ENCODE measurements around the gene FBXO39. TPM values are rescaled to one million over a fixed set of nuclear protein-coding genes. Genes with fewer than 3 reads are reported as not detected.
"Not testable (repeated sequence)": the region's sequence is repeated elsewhere in the genome, so short reads cannot be mapped to it uniquely, and the experiment has no call there.

The FBXO39 gene
- total RNA-seq, 6 experiments from 2014 or later: not detected

DNA sequence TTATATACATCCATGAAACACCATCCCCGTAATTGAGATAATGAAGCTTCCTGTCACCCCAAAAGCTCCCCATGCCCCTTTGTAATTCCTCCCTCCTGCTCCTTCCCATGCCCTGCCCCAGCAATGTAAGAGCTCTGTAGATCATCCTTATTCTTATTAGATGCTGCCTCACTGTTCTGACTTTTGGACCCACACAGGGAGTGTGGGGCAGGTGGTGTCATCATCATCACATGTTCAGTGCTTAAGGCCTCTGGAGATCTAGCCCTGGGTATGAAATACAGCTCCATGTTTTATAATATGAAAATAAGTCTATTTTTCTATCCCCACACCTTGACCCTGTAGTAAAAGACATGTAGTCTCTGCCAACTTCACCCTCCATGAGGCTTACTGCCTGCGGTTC lies 18.3 kb upstream of the FBXO39 start:
- H3K27ac Mint-ChIP-seq: no peak overlapping the region
- TF ChIP-seq, protein P1, sequence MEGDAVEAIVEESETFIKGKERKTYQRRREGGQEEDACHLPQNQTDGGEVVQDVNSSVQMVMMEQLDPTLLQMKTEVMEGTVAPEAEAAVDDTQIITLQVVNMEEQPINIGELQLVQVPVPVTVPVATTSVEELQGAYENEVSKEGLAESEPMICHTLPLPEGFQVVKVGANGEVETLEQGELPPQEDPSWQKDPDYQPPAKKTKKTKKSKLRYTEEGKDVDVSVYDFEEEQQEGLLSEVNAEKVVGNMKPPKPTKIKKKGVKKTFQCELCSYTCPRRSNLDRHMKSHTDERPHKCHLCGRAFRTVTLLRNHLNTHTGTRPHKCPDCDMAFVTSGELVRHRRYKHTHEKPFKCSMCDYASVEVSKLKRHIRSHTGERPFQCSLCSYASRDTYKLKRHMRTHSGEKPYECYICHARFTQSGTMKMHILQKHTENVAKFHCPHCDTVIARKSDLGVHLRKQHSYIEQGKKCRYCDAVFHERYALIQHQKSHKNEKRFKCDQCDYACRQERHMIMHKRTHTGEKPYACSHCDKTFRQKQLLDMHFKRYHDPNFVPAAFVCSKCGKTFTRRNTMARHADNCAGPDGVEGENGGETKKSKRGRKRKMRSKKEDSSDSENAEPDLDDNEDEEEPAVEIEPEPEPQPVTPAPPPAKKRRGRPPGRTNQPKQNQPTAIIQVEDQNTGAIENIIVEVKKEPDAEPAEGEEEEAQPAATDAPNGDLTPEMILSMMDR (IDR thresholded peaks at IDR 0.05): no peak
- H3K36me3 Mint-ChIP-seq (ENCODE audit: low read depth): no peaks in the 10 kb centered on the region
- H3K9me3 Mint-ChIP-seq: no peaks in the 10 kb centered on the region
- peaks cover 38% of the 10 kb centered on the region for H3K4me1 Mint-ChIP-seq (ENCODE audit: low read depth)
- DNase-seq: no peak
- no peak overlapping the region for H3K4me3 Mint-ChIP-seq
- peaks cover 2% of the 10 kb centered on the region; the same call in 1 of the 2 replicates for H3K27me3 Mint-ChIP-seq (ENCODE audit: insufficient read depth)

DNA sequence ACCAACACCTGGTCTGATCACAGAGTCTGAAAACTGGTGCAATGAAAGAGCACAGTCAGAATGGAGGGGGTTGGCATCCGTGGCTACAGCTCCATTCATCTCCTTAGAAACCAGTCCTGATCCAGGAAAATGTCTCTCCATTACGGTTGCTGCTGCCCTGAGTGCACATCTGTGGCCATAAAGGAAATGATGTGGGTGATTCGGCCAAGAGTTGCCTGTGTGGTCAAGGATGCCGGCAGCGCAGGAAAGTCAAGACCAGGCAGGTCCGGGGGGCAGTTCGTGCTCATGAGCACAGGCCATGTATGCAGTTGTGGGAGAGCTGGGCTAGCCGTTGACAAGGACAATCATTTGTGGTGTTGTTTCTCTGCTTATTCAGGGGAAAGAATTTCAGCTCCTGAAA lies 14.2 kb upstream of the FBXO39 start:
- Mint-ChIP-seq H3K9me3 (no peaks in the 10 kb centered on the region), H3K27ac (no peak overlapping the region), H3K36me3 (ENCODE audit: low read depth) (peaks cover 13% of the 10 kb centered on the region; the same call in 1 of the 2 replicates), H3K4me3 (no peak overlapping the region), H3K4me1 (ENCODE audit: low read depth) (0 out of 2 replicates have a peak, but pooled peaks cover 1% of the 10 kb centered on the region), H3K27me3 (ENCODE audit: insufficient read depth) (peaks cover 2% of the 10 kb centered on the region; the same call in 1 of the 2 replicates)
- TF ChIP-seq, protein P1 (IDR thresholded peaks at IDR 0.05): no peak
- DNase-seq: no peak

DNA sequence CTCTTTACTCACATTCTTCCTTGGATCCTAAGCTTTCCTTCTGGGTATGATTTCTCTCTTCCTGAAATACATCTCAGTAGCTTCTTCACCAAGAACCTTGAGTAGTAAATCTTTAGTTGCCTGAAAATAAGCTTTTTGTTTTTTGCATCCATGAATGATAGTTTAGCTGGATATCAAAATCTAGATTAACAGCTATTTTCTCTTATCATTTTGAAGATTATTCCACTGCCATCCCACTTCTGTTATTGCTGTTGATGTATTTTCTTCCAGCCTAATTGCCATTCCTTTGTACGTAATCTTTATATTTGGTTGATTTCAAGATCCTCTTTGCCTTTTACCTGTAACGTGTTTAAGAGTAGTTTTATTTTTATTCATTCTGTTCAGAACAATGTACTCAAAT lies 7.6 kb upstream of the FBXO39 start:
- Mint-ChIP-seq H3K27ac (no peak overlapping the region), H3K9me3 (peaks cover 25% of the 10 kb centered on the region), H3K4me3 (no peak overlapping the region), H3K27me3 (ENCODE audit: insufficient read depth) (no peaks in the 10 kb centered on the region), H3K36me3 (ENCODE audit: low read depth) (peaks cover 47% of the 10 kb centered on the region), H3K4me1 (ENCODE audit: low read depth) (no peaks in the 10 kb centered on the region)
- no peak for DNase-seq
- TF ChIP-seq, protein P1 (IDR thresholded peaks at IDR 0.05): no peak

DNA sequence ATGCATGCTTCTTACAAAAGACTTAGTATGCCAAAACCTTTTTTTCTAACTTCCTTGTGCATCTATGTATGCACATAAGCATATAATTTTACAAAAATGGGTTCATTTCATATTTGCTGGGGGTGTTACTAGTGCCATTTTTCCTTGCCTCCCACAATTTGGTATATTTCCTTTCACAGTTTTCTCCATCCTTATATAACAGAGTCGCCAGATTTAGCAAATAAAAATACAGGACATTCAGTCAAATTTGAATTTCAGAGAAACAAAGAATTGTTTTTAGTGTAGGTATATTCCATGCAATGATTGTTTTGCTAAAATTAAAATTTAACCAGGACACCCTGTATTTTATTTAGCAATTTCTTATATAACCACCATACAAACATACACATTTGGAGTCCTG lies 4.0 kb upstream of the FBXO39 start:
- no peaks in the 10 kb centered on the region for H3K4me1 Mint-ChIP-seq (ENCODE audit: low read depth)
- H3K4me3 Mint-ChIP-seq: no peak overlapping the region
- peaks cover 40% of the 10 kb centered on the region for H3K9me3 Mint-ChIP-seq
- H3K36me3 Mint-ChIP-seq (ENCODE audit: low read depth): peaks cover 45% of the 10 kb centered on the region
- TF ChIP-seq, protein P1 (IDR thresholded peaks at IDR 0.05): no peak
- DNase-seq: no peak
- no peak overlapping the region for H3K27ac Mint-ChIP-seq
- H3K27me3 Mint-ChIP-seq (ENCODE audit: insufficient read depth): peaks cover 18% of the 10 kb centered on the region

DNA sequence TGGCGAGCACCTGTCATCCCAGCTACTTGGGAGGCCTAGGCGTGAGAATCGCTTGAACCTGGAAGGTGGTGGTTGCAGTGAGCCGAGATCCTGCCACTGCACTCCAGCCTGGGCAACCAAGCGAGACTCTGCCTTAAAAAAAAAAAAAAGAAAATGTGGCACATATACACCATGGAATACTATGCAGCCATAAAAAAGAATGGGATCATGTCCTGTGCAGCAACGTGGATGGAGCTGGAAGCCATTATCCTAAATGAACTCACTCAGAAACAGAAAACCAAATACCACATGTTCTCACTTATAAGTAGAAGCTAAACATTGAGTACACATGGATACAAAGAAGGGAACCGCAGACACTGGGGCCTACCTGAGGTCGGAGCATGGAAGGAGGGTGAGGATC lies 1.1 kb upstream of the FBXO39 start:
- not testable (repeated sequence) for H3K4me3 Mint-ChIP-seq; DNase-seq; H3K4me1 Mint-ChIP-seq (ENCODE audit: low read depth); H3K27ac Mint-ChIP-seq
- H3K27me3 Mint-ChIP-seq (ENCODE audit: insufficient read depth): peaks cover 32% of the 10 kb centered on the region
- H3K9me3 Mint-ChIP-seq: peaks cover 23% of the 10 kb centered on the region
- peaks cover 21% of the 10 kb centered on the region for H3K36me3 Mint-ChIP-seq (ENCODE audit: low read depth)

DNA sequence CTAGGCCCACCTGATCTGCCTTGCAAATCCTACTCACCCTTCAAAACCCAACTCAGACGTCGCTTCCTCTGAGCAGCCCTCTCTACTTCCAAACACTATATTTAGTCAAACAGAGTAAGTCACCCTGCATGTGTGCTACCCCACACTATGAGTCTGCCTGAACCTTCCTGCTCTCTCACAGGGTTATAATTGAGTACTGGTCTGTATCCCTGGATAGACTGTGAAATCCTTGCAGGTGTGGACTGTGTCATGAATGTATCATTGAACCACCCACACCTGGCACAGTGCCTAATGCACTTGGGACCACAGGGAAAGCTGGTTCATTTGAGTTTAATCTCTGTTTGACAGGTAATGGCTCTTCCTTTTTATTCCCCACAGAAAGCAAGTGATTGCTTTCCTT lies 3.4 kb downstream of the FBXO39 start:
- H3K27me3 Mint-ChIP-seq (ENCODE audit: insufficient read depth): peaks cover 47% of the 10 kb centered on the region
- TF ChIP-seq, protein P1 (IDR thresholded peaks at IDR 0.05): no peak
- H3K9me3 Mint-ChIP-seq: peaks cover 13% of the 10 kb centered on the region; the same call in 1 of the 2 replicates
- no peak for DNase-seq
- H3K36me3 Mint-ChIP-seq (ENCODE audit: low read depth): peaks cover 2% of the 10 kb centered on the region; the same call in 1 of the 2 replicates
- no peaks in the 10 kb centered on the region for H3K4me1 Mint-ChIP-seq (ENCODE audit: low read depth)
- no peak overlapping the region for H3K27ac Mint-ChIP-seq
- H3K4me3 Mint-ChIP-seq: no peak overlapping the region

Data from HFFc6 (cell line).